Tibial nerve (tissue), 4 donors: ENCODE results near the gene ASTN1.

Experiments
- CTCF ChIP-seq, 5 experiments: fragments of 200-600 bp in 3 of 5; fragments of 450-650 bp in 2 of 5; sonication (generic) in 3 of 5; IDR thresholded peaks; one replicate each; pipeline ENCODE4 v1.5.1; 2016 to 2019; ENCODE audit warnings: antibody characterized with exemption in 5 of 5, mild to moderate bottlenecking in 3 of 5, moderate library complexity in 2 of 5
- EP300 ChIP-seq, 2 donors: sonication (generic); formaldehyde crosslinking; IDR thresholded peaks; one replicate each; pipeline ENCODE4 v1.6.1; 2017; ENCODE audit warnings: antibody characterized with exemption in 2 of 2, mild to moderate bottlenecking in 1 of 2
- POLR2A ChIP-seq, 2 donors: fragments of 450-650 bp; IDR thresholded peaks; one replicate each; pipeline ENCODE4 v1.6.1; 2017; ENCODE audit warnings: antibody characterized with exemption in 2 of 2, mild to moderate bottlenecking in 2 of 2, moderate library complexity in 2 of 2

GRCh38 chr1:176877557-176877956, 287.0 kb downstream of the ASTN1 start:
- TF ChIP-seq CTCF (IDR thresholded peaks at IDR 0.05) (no peak), EP300 (IDR thresholded peaks at IDR 0.05) (no peak), POLR2A (IDR thresholded peaks at IDR 0.05) (no peak)
